Heart right ventricle (tissue), 16 donors: ENCODE results near the gene MYO1G. TPM values are rescaled to one million over a fixed set of nuclear protein-coding genes. Genes with fewer than 3 reads are reported as not detected.
A peak's percentile ranks its signal among the peaks of the same experiment; 100 is the strongest.

Source experiments
- ATAC-seq, 8 donors: fragments of 200-7000 bp; cut with Tn5 transposase; one replicate each; pipeline ENCODE4 v1.9.1; 2020; ENCODE audit warnings: mild to moderate bottlenecking in 8 of 8, moderate library complexity in 8 of 8, moderate number of reproducible peaks in 1 of 8
- DNase-seq, 2 donors: peaks; one replicate each; pipeline ENCODE4 v3.0.0-alpha.2; 2020
- H3K27ac ChIP-seq, 10 donors: fragments of 200-600 bp; sonication (generic) in 2 of 10; one replicate each; pipeline versions ENCODE4 v1.5.0 to v1.8.0; 2020 to 2022; ENCODE audit warnings: mild to moderate bottlenecking in 3 of 10
- H3K27me3 ChIP-seq, 7 donors: fragments of 200-600 bp; one replicate each; pipeline ENCODE4 v1.8.0; 2021 to 2022; ENCODE audit warnings: mild to moderate bottlenecking in 2 of 7
- H3K36me3 ChIP-seq, 9 donors: fragments of 200-600 bp; sonication (generic) in 1 of 9; one replicate each; pipeline versions ENCODE4 v1.5.0 to v1.8.0; 2020 to 2022; ENCODE audit warnings: mild to moderate bottlenecking in 2 of 9
- H3K4me1 ChIP-seq, 9 donors: fragments of 200-600 bp; sonication (generic) in 1 of 9; one replicate each; pipeline versions ENCODE4 v1.5.0 to v1.8.0; 2020 to 2022; ENCODE audit warnings: mild to moderate bottlenecking in 4 of 9
- H3K4me3 ChIP-seq, 10 donors: fragments of 200-600 bp; sonication (generic) in 2 of 10; one replicate each; pipeline versions ENCODE4 v1.5.0 to v1.8.0; 2020 to 2022; ENCODE audit warnings: mild to moderate bottlenecking in 7 of 10, moderate library complexity in 2 of 10
- H3K9me3 ChIP-seq, 11 donors: fragments of 200-600 bp in 10 of 11; sonication (generic) in 2 of 11; one replicate each; pipeline versions ENCODE4 v1.5.0 to v1.8.0; 2013 to 2022; ENCODE audit warnings: mild to moderate bottlenecking in 2 of 11, control low read depth in 1 of 11, moderate library complexity in 1 of 11
- CTCF ChIP-seq, 9 donors: fragments of 200-600 bp; sonication (generic) in 2 of 9; IDR thresholded peaks; one replicate each; pipeline versions ENCODE4 v1.5.0 to v1.8.0; 2021 to 2022; ENCODE audit warnings: antibody characterized with exemption in 9 of 9, mild to moderate bottlenecking in 5 of 9, moderate library complexity in 1 of 9
- WGBS, 2 donors: extraction: QIAGEN DNeasy Blood & Tissue Kit; methylation state at CpG; one replicate each; pipeline ENCODE4 v1.1.7; 2013; ENCODE audit warnings: inconsistent platforms in 1 of 2; 5-methylcytosine and 5-hydroxymethylcytosine counted together
- intact Hi-C, 10 donors: fragments of 100-400 bp; cut with DNase I; formaldehyde crosslinking; loops; one replicate each; pipeline versions ENCODE4 v1.11.1 to v1.14.2; 2022
- polyA plus RNA-seq, 2 donors: library from polyadenylated mRNA; stranded (reverse); fragments of 200-250 nt; gene quantifications; one replicate each; pipeline ENCODE4 v1.2.3, GENCODE V29; 2013
- total RNA-seq, 10 donors: library from RNA; stranded (reverse); fragmentation: NEBNext Ultra II Directional in 3 of 10; extraction: Animal tissue kit (Norgen Biotek cat#: 25700) in 3 of 10; gene quantifications; one replicate each; pipeline versions ENCODE4 v1.2.1 to v1.2.4, GENCODE V29; 2021 to 2023
- donor health status: Arrhythmogenic right ventricular cardiomyopathy.
- donor health status: ischemic (EF 13 %, LVEDD 7.1; RV severe dilation, severe dysfunction).
- donor health status: healthy with polysubstance abuse.
- donor health status: DM: no; HTN: yes; CAD: no.
- donor health status: DM: no; HTN: no; CAD: no.
- donor health status: ischemic (EF 25% LVEDD 6.9; RV normal size, moderate dysfunction).
- donor health status: ischemic (EF 25% LVEDD 5.7; RV mildly dilated, moderate dysfunction).
- donor health status: healthy.
- donor health status: DM: yes; HTN: yes; CAD: no.
- donor health status: Ischemic cardiomyopathy.
- donor health status: ischemic (EF 35%, LVEDD 5.7; RV mildly dilated, moderate dysfunction).
- donor health status: nonischemic (EF 11% LVEDD 7.7; RV severe dilation, severe dysfunction).
- donor health status: DM: yes; HTN: yes; CAD: no.
- donor health status: PGD.
- donor health status: ischemic (EF 29% LVEDD 5.4; RV normal size, mild dysfunction).
- donor health status: nonischemic (EF 23%, LVEDD 6.1; RV moderate dilation, normal function).

Gene MYO1G
- total and polyA plus RNA-seq, 12 donors = 0.30 to 11.0 (median 0.70) TPM

- peaks cover 0 to 48% (median 30%) of the 10 kb centered on the region in 9 donors for H3K4me1 ChIP-seq
- no peak overlapping the region for H3K4me3 ChIP-seq
- peaks cover 0 to 21% (median 5%) of the 10 kb centered on the region in 9 donors for H3K36me3 ChIP-seq
- ATAC-seq = no peak
- no peak overlapping the region for H3K27ac ChIP-seq
- 87 to 90% methylated on average over 4 of the region's 4 CpGs for WGBS, 2 donors
- intact Hi-C loops = loop anchor here in 5 of 10 donors (5.0 to 10.0 kb wide), 2 partner anchors 104 to 124 kb away; partner anchors contain the start of genes TBRG4 (in 5 of the 5) and PURB (in 1 of the 5)
- H3K27me3 ChIP-seq = no peaks in the 10 kb centered on the region
- DNase-seq = no peak
- TF ChIP-seq CTCF (IDR thresholded peaks at IDR 0.05) = no peak
- H3K9me3 ChIP-seq = no peaks in the 10 kb centered on the region
These were observed 9.9 kb upstream of the MYO1G start for GRCh38 chr7:44988701-44989100.

DNA sequence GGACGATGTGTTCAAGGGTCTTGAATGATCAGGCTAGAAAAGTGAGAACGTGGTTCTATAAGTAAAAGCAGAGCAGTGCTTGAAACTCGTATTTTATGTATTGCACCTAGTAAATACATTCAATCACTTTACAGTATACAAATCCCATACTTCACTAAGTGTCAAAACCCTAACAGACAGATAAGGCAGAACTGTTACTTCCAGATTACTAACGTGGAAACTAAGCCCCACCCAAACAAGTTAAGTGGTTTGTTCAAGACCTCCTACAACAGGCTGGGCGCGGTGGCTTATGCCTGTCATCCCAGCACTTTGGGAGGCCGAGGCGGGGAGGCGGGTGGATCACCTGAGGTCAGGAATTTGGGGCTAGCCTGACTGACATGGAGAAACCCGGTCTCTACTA lies 9.2 kb upstream of the MYO1G start:
- no peak overlapping the region for H3K4me3 ChIP-seq
- H3K4me1 ChIP-seq = peaks cover 0 to 48% (median 30%) of the 10 kb centered on the region in 9 donors
- intact Hi-C loops = loop anchor here in 6 of 10 donors (2.0 to 10.0 kb wide), 3 partner anchors 103 to 405 kb away; partner anchors contain the start of genes TBRG4 (in 5 of the 6), PURB (in 1 of the 6) and TMED4 (in 1 of the 6)
- H3K27ac ChIP-seq = no peak overlapping the region
- no peak for TF ChIP-seq CTCF (IDR thresholded peaks at IDR 0.05)
- ATAC-seq = no peak
- 82 to 86% methylated on average over 10 of the region's 10 CpGs for WGBS, 2 donors
- H3K36me3 ChIP-seq = peaks cover 0 to 28% (median 7%) of the 10 kb centered on the region in 9 donors
- no peaks in the 10 kb centered on the region for H3K27me3 ChIP-seq
- no peak for DNase-seq
- H3K9me3 ChIP-seq = no peaks in the 10 kb centered on the region

DNA sequence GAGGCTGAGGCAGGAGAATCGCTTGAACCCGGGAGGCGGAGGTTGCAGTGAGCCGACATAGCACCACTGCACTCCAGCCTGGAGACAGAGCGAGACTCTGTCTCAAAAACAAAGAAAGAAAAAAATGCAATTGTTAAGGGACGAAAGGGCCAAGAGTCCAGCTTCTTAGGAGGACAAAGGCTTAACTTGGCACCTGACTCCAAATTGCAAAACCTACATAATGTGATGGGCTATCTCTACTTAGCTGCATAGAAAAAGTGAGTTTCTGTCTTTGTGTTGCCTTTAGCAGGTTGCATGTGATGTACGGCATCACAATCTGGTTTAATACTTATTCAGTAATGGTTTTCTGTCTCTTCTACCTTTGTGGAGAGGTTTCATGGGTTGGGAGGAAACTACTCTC lies 8.6 kb upstream of the MYO1G start:
- WGBS, 2 donors = 94 to 97% methylated on average over 7 of the region's 7 CpGs
- DNase-seq (no peak), ATAC-seq (no peak)
- H3K36me3 ChIP-seq = peaks cover 0 to 33% (median 12%) of the 10 kb centered on the region in 9 donors
- intact Hi-C loops = loop anchor here in 6 of 10 donors (2.0 to 10.0 kb wide), 3 partner anchors 103 to 405 kb away; partner anchors contain the start of genes TBRG4 (in 5 of the 6), PURB (in 1 of the 6) and TMED4 (in 1 of the 6)
- H3K9me3 ChIP-seq = no peaks in the 10 kb centered on the region
- H3K4me3 ChIP-seq = peak overlapping the region in 8 of 10 donors; percentile 57 to 71 (median 65)
- H3K27ac ChIP-seq = peak overlapping the region in 9 of 10 donors; percentile 93 to 98 (median 96)
- no peak for TF ChIP-seq CTCF (IDR thresholded peaks at IDR 0.05)
- no peaks in the 10 kb centered on the region for H3K27me3 ChIP-seq
- H3K4me1 ChIP-seq = peaks cover 0 to 48% (median 30%) of the 10 kb centered on the region in 9 donors

DNA sequence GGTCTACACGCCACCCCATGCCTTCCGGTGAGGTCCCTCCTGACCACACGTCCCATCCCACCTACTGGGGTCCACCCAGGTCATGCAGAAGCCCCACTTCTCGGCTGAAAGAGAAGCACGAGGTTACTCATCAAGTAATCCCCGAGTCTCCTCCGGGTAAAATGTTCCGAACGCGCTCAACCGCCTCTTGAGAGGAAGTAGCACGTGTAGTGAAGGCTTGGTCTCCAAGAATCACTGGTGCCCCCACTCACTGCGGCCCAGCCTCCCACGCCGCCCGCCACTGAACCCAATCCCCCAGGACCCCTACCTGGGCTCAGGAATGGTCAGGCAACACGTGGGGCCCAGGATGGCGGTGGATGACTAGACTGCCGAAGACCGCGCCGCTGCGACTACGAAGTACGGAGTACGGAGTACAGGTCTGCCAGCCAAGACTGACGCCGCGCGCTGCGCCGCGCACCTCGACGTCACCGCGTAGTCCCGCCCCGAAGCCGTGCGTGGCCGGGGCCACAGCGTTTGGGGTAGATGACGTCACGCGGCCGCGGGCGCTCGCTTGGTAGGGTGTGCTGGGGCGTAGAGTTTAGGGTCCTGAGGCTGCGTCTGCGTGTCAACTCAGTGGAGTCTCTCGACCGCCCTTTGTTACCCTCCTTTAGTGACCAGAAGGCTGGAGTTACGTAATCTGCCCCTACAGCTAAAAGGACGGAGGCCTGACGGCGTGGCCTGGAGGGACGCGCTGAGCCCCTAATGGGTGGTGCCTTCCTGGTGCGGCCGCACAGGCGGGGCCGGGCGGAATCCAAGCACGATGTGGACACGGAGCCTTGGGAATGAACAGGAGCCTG lies 7.6 kb upstream of the MYO1G start:
- intact Hi-C loops = loop anchor here in 6 of 10 donors (2.0 to 10.0 kb wide), 3 partner anchors 102 to 404 kb away; partner anchors contain the start of genes TBRG4 (in 5 of the 6), PURB (in 1 of the 6) and TMED4 (in 1 of the 6)
- Histone ChIP-seq H3K4me1 (peaks cover 0 to 56% (median 30%) of the 10 kb centered on the region in 9 donors), H3K4me3 (peak overlapping the region; percentile 6 to 71 (median 62)), H3K9me3 (no peaks in the 10 kb centered on the region), H3K36me3 (peaks cover 0 to 43% (median 12%) of the 10 kb centered on the region in 9 donors), H3K27me3 (no peaks in the 10 kb centered on the region), H3K27ac (peak overlapping the region; percentile 89 to 98 (median 96))
- ATAC-seq (peak; percentile 98 to 99 (median 99)), DNase-seq (peak; percentile 93 to 96)
- WGBS, 2 donors = 1% methylated on average over 68 of the region's 68 CpGs
- no peak for TF ChIP-seq CTCF (IDR thresholded peaks at IDR 0.05)
